GM21737 (cell line): ENCODE data around the gene CRYGB.
"Not testable (repeated sequence)": the region's sequence is repeated elsewhere in the genome, so short reads cannot be mapped to it uniquely, and the experiment has no call there.

ENCODE experiments used
- ATAC-seq: cut with Tn5 transposase; IDR thresholded peaks from one replicate; pipeline ENCODE4 v1.9.1; 2021; ENCODE audit warnings: mild to moderate bottlenecking, moderate library complexity; ENCODE audit not compliant: unreplicated experiment

The CRYGB gene

GRCh38 chr2:208150956-208151355 lies 5.0 kb upstream of the CRYGB start:
- ATAC-seq, result no peak

- ATAC-seq, result no peak
These were observed 4.1 kb upstream of the CRYGB start for GRCh38 chr2:208150094-208150493.

GRCh38 chr2:208148803-208149202 lies 2.8 kb upstream of the CRYGB start:
- no peak for ATAC-seq

- ATAC-seq, result no peak
These were observed 1.8 kb upstream of the CRYGB start for GRCh38 chr2:208147759-208148158.

GRCh38 chr2:208147008-208147407 lies 1.1 kb upstream of the CRYGB start:
- no peak for ATAC-seq

- no peak for ATAC-seq
These were observed 2.8 kb downstream of the CRYGB start for GRCh38 chr2:208142925-208143799.

GRCh38 chr2:208142240-208142924 lies 3.6 kb downstream of the CRYGB start:
- ATAC-seq, result no peak

GRCh38 chr2:208139447-208139846 lies 6.5 kb downstream of the CRYGB start:
- ATAC-seq, result no peak

- ATAC-seq, result not testable (repeated sequence)
These were observed 7.6 kb downstream of the CRYGB start for GRCh38 chr2:208138334-208138733.

GRCh38 chr2:208136716-208137094 lies 9.3 kb downstream of the CRYGB start:
- ATAC-seq, result no peak

GRCh38 chr2:208135794-208136715 lies 9.9 kb downstream of the CRYGB start:
- ATAC-seq, result no peak

- ATAC-seq, result no peak
These were observed 10.9 kb downstream of the CRYGB start for GRCh38 chr2:208134928-208135586.

- no peak for ATAC-seq
These were observed 15.2 kb downstream of the CRYGB start for GRCh38 chr2:208130712-208131110.

GRCh38 chr2:208129744-208130711 lies 15.9 kb downstream of the CRYGB start, which contains the start of gene CRYGC:
TSS of gene CRYGC (minus strand) at chr2:208129828. CDS start at chr2:208129792, 36 bp downstream.
- no peak for ATAC-seq

- ATAC-seq, result no peak
These were observed 17.8 kb downstream of the CRYGB start for GRCh38 chr2:208128136-208128535.

- no peak for ATAC-seq
These were observed 18.9 kb downstream of the CRYGB start for GRCh38 chr2:208127090-208127489.

GRCh38 chr2:208125251-208125650 lies 20.7 kb downstream of the CRYGB start:
- ATAC-seq, result no peak

GRCh38 chr2:208124013-208124715 lies 21.8 kb downstream of the CRYGB start, which contains the start of gene CRYGD:
TSS of gene CRYGD (minus strand) at chr2:208124524. CDS start at chr2:208124473, 51 bp downstream.
- not testable (repeated sequence) for ATAC-seq

GRCh38 chr2:208122248-208122647 lies 23.7 kb downstream of the CRYGB start:
- no peak for ATAC-seq
